Mammary epithelial cell (primary cell): ENCODE measurements around the gene KMT2C.

ENCODE experiments used
- CTCF ChIP-seq, 2 donors: IDR thresholded peaks in 1 of 2; conservative IDR thresholded peaks in 1 of 2; 2 replicates each; pipeline ENCODE4 v1.5.1; 2011 to 2012; ENCODE audit warnings: inconsistent platforms in 2 of 2, low read length in 2 of 2, mild to moderate bottlenecking in 2 of 2, control low read depth in 1 of 2, low read depth in 1 of 2; ENCODE audit not compliant: insufficient read depth in 1 of 2; ENCODE audit errors: extremely low read depth in 1 of 2
- EZH2 ChIP-seq: IDR thresholded peaks from 2 replicates; pipeline ENCODE4 v1.6.1; 2012; ENCODE audit warnings: low read length, inconsistent platforms, borderline replicate concordance

DNA sequence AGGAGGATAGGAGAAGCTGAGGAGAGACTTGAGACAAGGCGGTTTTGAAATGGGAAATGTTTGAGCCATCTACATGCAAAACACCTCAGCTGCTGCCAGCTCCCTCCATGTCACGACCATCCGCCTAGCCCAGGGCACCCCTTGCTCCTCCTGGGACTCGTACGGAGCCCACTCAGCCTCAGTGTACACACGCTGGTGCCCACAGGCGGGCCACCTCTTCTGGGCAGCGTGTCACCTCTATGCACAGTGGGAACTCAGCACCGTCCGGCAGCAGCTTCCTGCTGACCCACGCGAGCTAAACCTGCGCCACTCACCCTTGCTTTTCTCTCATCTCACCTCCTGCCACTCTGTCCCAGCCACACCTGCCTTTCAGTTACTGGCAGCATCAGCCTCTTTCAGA is 302.0 kb downstream of the KMT2C start:
- TF ChIP-seq CTCF (conservative IDR thresholded peaks at IDR 0.05 in 1 of 2, IDR thresholded peaks at IDR 0.05 in 1 of 2; ENCODE audit: extremely low read depth in 1 of 2, insufficient read depth in 1 of 2, low read depth in 1 of 2, low read length in 2 of 2) (no peak), EZH2 (no peak)
